Uterus (tissue), 4 donors: ENCODE measurements around the gene CCDC124. TPM values are rescaled to one million over a fixed set of nuclear protein-coding genes. Genes with fewer than 3 reads are reported as not detected.
"Not testable (repeated sequence)": the region's sequence is repeated elsewhere in the genome, so short reads cannot be mapped to it uniquely, and the experiment has no call there.

ENCODE experiments used
- DNase-seq, 2 donors: peaks; one replicate each; pipeline ENCODE4 v3.0.0-alpha.2; 2019 to 2020
- H3K27ac ChIP-seq, 2 donors: fragments of 200-600 bp; sonication (generic); 1 replicate in 1 of 2; 2 replicates in 1 of 2; pipeline ENCODE4 v1.5.1; 2016 to 2018
- H3K27me3 ChIP-seq, 2 donors: fragments of 200-600 bp; sonication (generic); one replicate each; pipeline ENCODE4 v1.5.1; 2018 to 2019; ENCODE audit warnings: control low read depth in 1 of 2
- H3K36me3 ChIP-seq, 2 donors: fragments of 200-600 bp; sonication (generic); one replicate each; pipeline ENCODE4 v1.5.1; 2019; ENCODE audit warnings: control low read depth in 1 of 2
- H3K4me1 ChIP-seq, 2 donors: fragments of 200-600 bp; sonication (generic); one replicate each; pipeline ENCODE4 v1.5.1; 2018 to 2019; ENCODE audit warnings: control low read depth in 1 of 2
- H3K4me3 ChIP-seq, 2 donors: fragments of 200-600 bp; sonication (generic); 1 replicate in 1 of 2; 2 replicates in 1 of 2; pipeline ENCODE4 v1.5.1; 2018 to 2019; ENCODE audit warnings: mild to moderate bottlenecking in 1 of 2
- H3K9me3 ChIP-seq, 2 donors: fragments of 200-600 bp; sonication (generic); one replicate each; pipeline ENCODE4 v1.5.1; 2019; ENCODE audit warnings: control low read depth in 1 of 2
- CTCF ChIP-seq, 4 experiments: fragments of 200-600 bp in 2 of 4; fragments of 450-650 bp in 2 of 4; sonication (generic) in 2 of 4; IDR thresholded peaks; one replicate each; pipeline ENCODE4 v1.5.1; 2016 to 2019; ENCODE audit warnings: antibody characterized with exemption in 4 of 4, mild to moderate bottlenecking in 2 of 4, moderate library complexity in 1 of 4
- POLR2A ChIP-seq, 2 donors: fragments of 450-650 bp; IDR thresholded peaks; one replicate each; pipeline ENCODE4 v1.6.1; 2016; ENCODE audit warnings: antibody characterized with exemption in 2 of 2, mild to moderate bottlenecking in 1 of 2, moderate library complexity in 1 of 2
- intact Hi-C: fragments of 100-400 bp; cut with DNase I; formaldehyde crosslinking; loops from one replicate; pipeline ENCODE4 v1.15.1; 2023; ENCODE audit warnings: low total_unique reads
- small RNA-seq: library from RNA; depleted of rRNA; stranded (forward); fragments of <200 nt; gene quantifications from one replicate; pipeline ENCODE3, GENCODE V24; 2016
- total RNA-seq, 4 donors: library from RNA; depleted of rRNA in 3 of 4; stranded (reverse); fragments of >200 nt in 3 of 4; gene quantifications; one replicate each; pipeline versions ENCODE4 v1.1.0 to v1.2.4, GENCODE V29; 2014 to 2023
- donor health status: DM: yes; HTN: yes; CAD: no.

Gene CCDC124
- total RNA-seq, 4 donors from 2014 or later = 23.6 to 37.2 (median 28.3) TPM

GRCh38 chr19:17985037-17985818, 52.4 kb downstream of the CCDC124 start:
- no peaks in the 10 kb centered on the region for H3K36me3 ChIP-seq
- TF ChIP-seq POLR2A (IDR thresholded peaks at IDR 0.05) (no peak), CTCF (IDR thresholded peaks at IDR 0.05) (no peak)
- no peak for DNase-seq
- H3K9me3 ChIP-seq = no peaks in the 10 kb centered on the region
- intact Hi-C loops = no loop called here
- no peak overlapping the region for H3K4me3 ChIP-seq
- H3K27ac ChIP-seq = no peak overlapping the region
- H3K4me1 ChIP-seq = no peaks in the 10 kb centered on the region
- H3K27me3 ChIP-seq = no peaks in the 10 kb centered on the region

- DNase-seq, H3K27me3 ChIP-seq, H3K9me3 ChIP-seq, H3K4me1 ChIP-seq, intact Hi-C loops, H3K27ac ChIP-seq, H3K4me3 ChIP-seq, H3K36me3 ChIP-seq: not testable (repeated sequence)
These were observed 53.8 kb downstream of the CCDC124 start for GRCh38 chr19:17986569-17986968.

GRCh38 chr19:17988161-17988560, 55.3 kb downstream of the CCDC124 start:
- H3K27ac ChIP-seq = no peak overlapping the region
- no peaks in the 10 kb centered on the region for H3K36me3 ChIP-seq
- TF ChIP-seq POLR2A (IDR thresholded peaks at IDR 0.05) (no peak), CTCF (IDR thresholded peaks at IDR 0.05) (no peak)
- DNase-seq = no peak
- no peaks in the 10 kb centered on the region for H3K4me1 ChIP-seq
- no peaks in the 10 kb centered on the region for H3K27me3 ChIP-seq
- intact Hi-C loops = no loop called here
- H3K4me3 ChIP-seq = no peak overlapping the region
- no peaks in the 10 kb centered on the region for H3K9me3 ChIP-seq

- Histone ChIP-seq H3K4me1 (no peaks in the 10 kb centered on the region), H3K36me3 (no peaks in the 10 kb centered on the region), H3K27ac (no peak overlapping the region), H3K4me3 (no peak overlapping the region), H3K9me3 (no peaks in the 10 kb centered on the region), H3K27me3 (no peaks in the 10 kb centered on the region)
- no peak for DNase-seq
- TF ChIP-seq POLR2A (IDR thresholded peaks at IDR 0.05) = no peak
- TF ChIP-seq CTCF (IDR thresholded peaks at IDR 0.05) = no peak
- intact Hi-C loops = loop anchor here (10.0 kb wide), 1 partner anchor 125 kb away; no protein-coding TSS in a partner anchor
These were observed 56.7 kb downstream of the CCDC124 start for GRCh38 chr19:17989425-17990094.

GRCh38 chr19:17993076-17993813, 60.4 kb downstream of the CCDC124 start:
- Histone ChIP-seq H3K36me3 (no peaks in the 10 kb centered on the region), H3K27ac (no peak overlapping the region), H3K27me3 (no peaks in the 10 kb centered on the region), H3K4me3 (no peak overlapping the region), H3K4me1 (no peaks in the 10 kb centered on the region), H3K9me3 (no peaks in the 10 kb centered on the region)
- no peak for DNase-seq
- TF ChIP-seq CTCF (IDR thresholded peaks at IDR 0.05) (no peak), POLR2A (IDR thresholded peaks at IDR 0.05) (no peak)
- intact Hi-C loops = loop anchor here (10.0 kb wide), 1 partner anchor 128 kb away; no protein-coding TSS in a partner anchor

Small RNA genes within 50 kb of the gene (small RNA-seq; reads per million reads assigned to genes)
- gene RNA5SP468 = not detected

Other genes with a start within 250 kb of the CCDC124 start
- gene UNC13A, start 244.7 kb upstream of the CCDC124 start, total RNA-seq = under 1 TPM in 3 of 4 donors, not detected in 1; 0.21 to 0.35 (median 0.29) TPM
- gene MAP1S, start 213.5 kb upstream of the CCDC124 start, total RNA-seq = 10 to 100 TPM in 3 of 4 donors, 1 to 10 TPM in 1; 6.2 to 78.7 (median 50.3) TPM
- 1 to 10 TPM in 2 of 4 donors, under 1 TPM in 1, not detected in 1; under 0.01 to 3.8 (median 1.4) TPM for gene FCHO1, start 181.5 kb upstream of the CCDC124 start, total RNA-seq
- 1 to 10 TPM in 1 of 4 donors, not detected in 3; 1.4 TPM for gene B3GNT3, start 137.9 kb upstream of the CCDC124 start, total RNA-seq
- gene INSL3, start 111.5 kb upstream of the CCDC124 start, total RNA-seq = not detected
- 1 to 10 TPM in 2 of 4 donors, under 1 TPM in 2; under 0.01 to 8.1 (median 2.7) TPM for gene JAK3, start 85.0 kb upstream of the CCDC124 start, total RNA-seq
- gene RPL18A, start 73.1 kb upstream of the CCDC124 start, total RNA-seq = 1,000 to 10,000 TPM in 3 of 4 donors, 100 to 1,000 TPM in 1; 649 to 2,637 (median 1,942) TPM
- not detected for gene SLC5A5, start 61.1 kb upstream of the CCDC124 start, total RNA-seq
- gene KCNN1, start 34.1 kb downstream of the CCDC124 start, total RNA-seq = 1 to 10 TPM in 1 of 4 donors, not detected in 3; 1.9 TPM
- gene ARRDC2, start 75.2 kb downstream of the CCDC124 start, total RNA-seq = 10 to 100 TPM; 18.7 to 77.9 (median 43.1) TPM
- 1 to 10 TPM in 1 of 4 donors, under 1 TPM in 2, not detected in 1; 0.41 to 6.5 (median 0.61) TPM for gene IL12RB1, start 153.9 kb downstream of the CCDC124 start, total RNA-seq
- gene MAST3, start 164.8 kb downstream of the CCDC124 start, total RNA-seq = 10 to 100 TPM in 1 of 4 donors, 1 to 10 TPM in 2, under 1 TPM in 1; 0.59 to 22.5 (median 3.8) TPM
- gene PIK3R2, start 220.1 kb downstream of the CCDC124 start, total RNA-seq = 10 to 100 TPM; 17.2 to 39.4 (median 29.7) TPM
- 10 to 100 TPM in 2 of 4 donors, 1 to 10 TPM in 2; 4.1 to 17.4 (median 11.4) TPM for gene IFI30, start 240.8 kb downstream of the CCDC124 start, total RNA-seq